Mucosa of gallbladder (tissue), 1 donor: ENCODE measurements around the gene GYPA. TPM values are rescaled to one million over a fixed set of nuclear protein-coding genes. Genes with fewer than 3 reads are reported as not detected.
"Not testable (repeated sequence)": the region's sequence is repeated elsewhere in the genome, so short reads cannot be mapped to it uniquely, and the experiment has no call there.

Experiments used
- DNase-seq: peaks from one replicate; pipeline ENCODE4 v3.0.0-alpha.2; 2020; ENCODE audit warnings: low spot score
- total RNA-seq: library from RNA; stranded (reverse); gene quantifications from one replicate; pipeline ENCODE4 v1.2.1, GENCODE V29; 2021
- donor health status: DM: no; HTN: no; CAD: no.

Gene GYPA
- total RNA-seq, 1 donor from 2014 or later: 0.69 TPM

- DNase-seq: not testable (repeated sequence)
Measured at GRCh38 chr4:144129336-144129875, 11.1 kb downstream of the GYPA start.

GRCh38 chr4:144128709-144129320, 11.7 kb downstream of the GYPA start:
- DNase-seq: not testable (repeated sequence)

DNA sequence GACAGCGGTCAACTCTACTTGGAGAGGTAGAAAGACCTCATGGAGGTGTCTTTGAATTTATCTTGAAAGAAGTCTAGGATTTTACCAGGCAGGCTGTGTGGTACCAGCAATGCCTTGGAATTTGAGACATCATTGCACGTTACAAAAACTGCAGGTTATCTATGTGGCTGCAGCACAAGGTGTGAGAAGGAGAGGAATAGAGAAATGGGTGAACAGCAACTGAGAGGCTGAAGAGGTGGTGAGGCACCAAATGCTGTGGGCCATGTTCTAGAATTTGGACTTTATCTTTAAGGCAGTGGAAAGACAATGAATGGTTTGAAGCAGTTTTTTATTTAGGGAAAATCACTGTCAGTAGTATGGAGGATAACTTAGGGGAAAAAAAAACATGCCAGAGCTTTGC, 15.4 kb downstream of the GYPA start:
- DNase-seq: not testable (repeated sequence)

DNA sequence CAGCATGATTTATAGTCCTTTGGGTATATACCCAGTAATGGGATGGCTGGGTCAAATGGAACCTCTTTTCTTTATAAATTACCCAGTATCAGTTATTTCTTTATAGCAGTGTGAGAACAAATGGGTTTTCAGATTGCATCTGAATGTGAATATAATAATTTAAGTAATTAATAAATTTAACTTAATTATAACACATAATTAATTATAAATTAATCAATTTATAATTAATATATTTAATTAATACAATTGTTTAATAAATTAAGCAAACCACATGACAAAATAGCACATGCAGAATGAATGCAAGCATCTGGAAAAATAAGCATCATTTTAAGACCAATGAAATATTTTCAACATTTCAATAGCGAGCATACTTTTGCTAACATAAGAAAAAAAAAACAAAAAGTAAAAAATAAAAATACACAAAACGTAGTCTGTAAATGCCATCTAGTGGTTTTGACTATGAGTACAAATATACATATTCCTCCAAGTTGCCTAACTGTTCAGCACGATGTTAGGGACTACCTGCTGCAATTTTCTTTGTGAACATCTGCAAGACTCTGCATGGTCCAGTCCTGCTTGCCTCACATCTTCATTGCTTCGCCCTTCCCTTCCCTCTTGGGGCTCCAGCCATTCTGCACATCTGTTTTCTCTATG, 16.4 kb downstream of the GYPA start:
- not testable (repeated sequence) for DNase-seq

DNA sequence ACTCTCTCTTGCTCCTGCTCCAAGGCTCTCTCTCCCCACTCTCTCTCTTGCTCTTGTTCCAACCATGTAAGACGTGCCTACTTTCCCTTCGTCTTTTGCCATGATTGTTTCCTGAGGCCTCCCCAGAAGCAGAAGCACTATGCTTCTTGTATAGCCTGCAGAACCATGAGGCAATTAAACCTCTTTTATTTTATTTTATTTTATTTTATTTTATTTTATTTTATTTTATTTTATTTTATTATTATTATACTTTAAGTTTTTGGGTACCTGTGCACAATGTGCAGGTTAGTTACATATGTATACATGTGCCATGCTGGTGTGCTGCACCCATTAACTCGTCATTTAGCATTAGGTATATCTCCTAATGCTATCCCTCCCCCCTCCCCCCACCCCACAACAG, 17.2 kb downstream of the GYPA start:
- DNase-seq: not testable (repeated sequence)

DNA sequence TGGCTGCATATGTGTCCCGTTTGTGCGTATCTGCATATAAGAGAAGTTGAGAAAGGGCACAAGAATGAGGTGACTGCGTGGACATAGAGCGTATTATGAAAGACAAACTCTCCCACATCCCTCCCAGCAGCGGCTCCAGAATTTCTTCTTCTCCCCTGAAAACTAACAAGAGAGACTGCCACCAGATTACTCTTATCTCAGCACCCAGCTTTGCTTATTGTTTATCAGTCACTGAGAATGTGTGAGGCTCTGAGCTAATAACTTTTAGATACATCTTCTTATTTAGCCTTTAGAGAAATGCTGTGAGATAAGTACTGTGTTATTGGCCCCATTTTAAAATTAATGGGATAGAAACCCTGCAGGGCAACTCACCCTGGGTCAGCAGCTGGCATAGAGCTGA, 20.8 kb downstream of the GYPA start:
- DNase-seq: not testable (repeated sequence)

- no peak for DNase-seq
Measured at GRCh38 chr4:144115519-144115918, 25.0 kb downstream of the GYPA start.

GRCh38 chr4:144113546-144113945, 27.0 kb downstream of the GYPA start:
- DNase-seq: no peak

- DNase-seq: no peak
Measured at GRCh38 chr4:144104509-144105130, 35.9 kb downstream of the GYPA start.

DNA sequence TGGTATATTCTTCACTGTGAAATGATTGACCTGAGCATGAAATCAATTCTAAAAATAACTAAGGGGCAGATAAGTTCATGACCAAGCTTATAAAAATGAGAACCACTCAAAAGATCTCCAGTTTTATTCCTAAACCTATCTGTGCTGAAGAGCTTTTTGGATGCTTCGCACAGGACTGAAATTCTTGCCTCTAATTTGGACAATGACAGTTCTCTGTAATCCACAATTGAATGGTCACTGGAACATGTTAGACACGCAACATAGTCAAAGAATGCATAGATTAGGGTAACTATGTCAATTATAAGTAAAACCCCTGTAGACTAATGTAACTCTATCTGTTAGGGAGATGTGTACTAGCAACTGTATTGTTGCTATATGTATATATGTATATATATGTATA, 42.7 kb downstream of the GYPA start:
- DNase-seq: not testable (repeated sequence)

DNA sequence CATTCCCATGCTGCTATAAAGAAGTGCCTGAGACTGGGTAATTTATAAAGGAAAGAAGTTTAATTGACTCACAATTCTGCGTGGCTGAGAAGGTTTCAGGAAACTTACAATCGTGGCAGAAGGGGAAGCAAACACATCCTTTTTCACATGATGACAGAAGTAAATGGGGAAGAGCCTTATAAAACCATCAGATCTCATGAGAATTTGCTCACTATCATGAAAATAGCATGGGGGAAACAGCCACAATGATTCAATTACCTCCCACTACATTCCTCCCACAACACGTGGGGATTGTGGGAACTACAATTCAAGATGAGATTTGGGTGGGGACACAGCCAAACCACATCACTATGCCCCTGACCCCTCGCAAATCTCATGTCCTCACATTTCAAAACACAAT, 46.5 kb downstream of the GYPA start:
- DNase-seq: not testable (repeated sequence)

DNA sequence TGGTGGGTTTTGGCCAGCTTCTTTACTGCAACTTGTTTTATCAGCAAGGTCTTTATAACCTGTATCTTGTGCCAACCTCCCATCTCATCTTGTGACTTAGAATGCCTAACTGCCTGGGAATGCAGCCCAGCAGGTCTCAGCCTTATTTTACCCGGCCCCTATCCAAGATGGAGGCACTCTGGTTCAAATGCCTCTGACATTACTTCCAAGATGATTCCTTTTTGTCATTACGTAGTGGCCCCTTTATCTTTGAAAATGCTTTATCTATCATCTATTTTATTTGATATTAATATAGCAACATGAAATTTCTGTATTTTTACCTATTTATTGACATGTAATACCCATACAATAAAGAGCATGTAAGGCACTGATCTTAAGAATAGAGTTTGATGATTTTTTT, 49.3 kb downstream of the GYPA start:
- DNase-seq: not testable (repeated sequence)

DNA sequence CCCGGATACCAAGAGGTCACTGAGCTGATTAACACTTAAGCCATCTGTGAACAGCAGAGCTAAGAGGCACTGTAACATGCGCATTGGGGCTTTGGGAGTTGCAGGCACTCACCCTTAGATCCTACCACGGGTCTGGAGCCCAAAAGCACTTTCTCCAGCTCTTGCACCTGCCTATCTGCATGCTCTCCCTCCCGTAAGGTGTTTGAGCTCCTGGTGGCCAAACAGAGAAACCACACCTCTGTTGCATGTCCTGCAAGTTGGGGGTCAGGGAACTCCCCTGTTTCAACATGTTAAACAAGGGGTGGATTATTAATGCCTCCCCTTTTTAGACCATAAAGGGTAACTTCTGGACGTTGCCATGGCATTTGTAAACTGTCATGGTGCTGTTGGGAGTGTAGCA, 49.8 kb downstream of the GYPA start:
- no peak for DNase-seq

DNA sequence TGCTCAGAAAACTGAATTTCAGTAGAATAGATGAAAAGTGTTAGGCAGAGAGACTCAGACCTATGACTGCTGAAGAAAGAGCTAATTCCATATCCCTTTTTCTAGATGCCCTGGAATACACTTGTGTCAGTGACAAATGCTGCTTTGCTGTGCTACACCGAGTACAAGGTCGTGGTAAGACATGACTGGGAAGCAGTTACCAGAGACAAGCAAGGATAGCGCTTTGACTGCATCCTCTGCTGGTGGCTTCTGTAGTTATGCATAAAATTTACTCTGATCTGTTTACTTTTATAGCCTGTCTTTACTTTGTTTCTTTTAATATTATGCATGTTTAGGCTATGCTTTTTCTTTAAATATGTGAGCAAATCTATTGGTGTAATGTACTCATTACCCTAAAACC, 58.5 kb downstream of the GYPA start:
- not testable (repeated sequence) for DNase-seq

- not testable (repeated sequence) for DNase-seq
Measured at GRCh38 chr4:144080135-144080534, 60.4 kb downstream of the GYPA start.

DNA sequence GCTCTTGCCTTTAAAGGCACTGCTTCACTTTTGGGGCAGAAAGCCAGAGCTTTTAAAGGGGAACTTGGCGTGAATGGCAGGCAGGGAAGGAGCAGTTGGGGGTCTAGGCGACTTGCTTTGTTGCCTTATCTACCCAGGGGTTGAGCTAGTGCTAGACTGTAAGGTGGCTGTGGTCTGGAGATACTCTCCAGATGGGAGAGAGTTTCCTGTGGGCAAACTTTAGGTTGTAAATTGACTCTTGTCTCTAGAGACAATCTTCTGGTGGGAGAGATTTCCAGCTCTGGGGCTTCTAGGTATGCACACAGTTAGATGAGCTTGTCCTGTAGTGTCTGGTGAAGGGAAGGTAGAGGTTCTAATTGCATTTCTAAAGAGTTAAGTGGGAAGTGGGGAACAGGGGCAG, 61.8 kb downstream of the GYPA start:
- DNase-seq: not testable (repeated sequence)

DNA sequence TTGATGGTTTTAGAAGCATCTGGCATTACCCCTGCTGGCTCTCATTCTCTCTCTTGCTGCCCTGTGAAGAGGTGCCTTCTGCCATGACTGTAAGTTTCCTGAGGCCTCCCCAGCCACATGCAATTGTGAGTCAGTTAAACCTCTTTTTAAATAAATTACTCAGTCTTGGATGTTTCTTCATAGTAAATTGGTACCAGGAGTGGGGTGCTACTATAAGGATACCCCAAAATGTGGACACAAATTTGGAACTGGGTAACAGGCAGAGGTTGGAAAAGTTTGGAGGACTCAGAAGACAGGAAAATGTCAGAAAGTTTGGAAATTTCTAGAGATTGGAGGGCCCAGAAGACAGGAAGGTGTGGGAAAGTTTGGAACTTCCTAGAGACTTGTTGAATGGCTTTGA, 79.0 kb downstream of the GYPA start:
- not testable (repeated sequence) for DNase-seq

GRCh38 chr4:144060234-144060859, 80.2 kb downstream of the GYPA start:
- not testable (repeated sequence) for DNase-seq
